Mesenchymal stem cell (in vitro differentiated cells and primary cell): ENCODE measurements around the gene SNX15.

Experiments used
- DNase-seq: peaks from one replicate; pipeline ENCODE4 v3.0.0-alpha.2; 2013
- H2AFZ ChIP-seq: one replicate; pipeline ENCODE4 v1.6.1; 2013; ENCODE audit warnings: low read depth, mild to moderate bottlenecking, control low read depth, inconsistent platforms, low read length, moderate library complexity
- H2AK5ac ChIP-seq: 2 replicates; pipeline ENCODE4 v1.6.1; 2013; ENCODE audit warnings: low read length, moderate library complexity, mild to moderate bottlenecking, inconsistent platforms; ENCODE audit not compliant: severe bottlenecking
- H2BK120ac ChIP-seq: one replicate; pipeline ENCODE4 v1.6.1; 2013; ENCODE audit warnings: low read depth, mild to moderate bottlenecking, inconsistent platforms, low read length, moderate library complexity
- H2BK12ac ChIP-seq, 2 experiments: one replicate each; pipeline ENCODE4 v1.6.1; 2013; ENCODE audit warnings: inconsistent platforms in 2 of 2, low read length in 2 of 2, mild to moderate bottlenecking in 2 of 2, moderate library complexity in 2 of 2, control low read depth in 1 of 2
- H2BK15ac ChIP-seq: one replicate; pipeline ENCODE4 v1.6.1; 2013; ENCODE audit warnings: mild to moderate bottlenecking, low read depth, inconsistent platforms; ENCODE audit not compliant: poor library complexity, severe bottlenecking
- H2BK5ac ChIP-seq: 2 replicates; pipeline ENCODE4 v1.6.1; 2013; ENCODE audit warnings: low read depth, mild to moderate bottlenecking, low read length, control low read depth, inconsistent platforms; ENCODE audit not compliant: poor library complexity, severe bottlenecking
- H3K14ac ChIP-seq, 2 experiments: one replicate each; pipeline ENCODE4 v1.6.1; 2013; ENCODE audit warnings: inconsistent platforms in 2 of 2, low read length in 2 of 2, control low read depth in 1 of 2, mild to moderate bottlenecking in 1 of 2, moderate library complexity in 1 of 2
- H3K18ac ChIP-seq, 2 experiments: one replicate each; pipeline ENCODE4 v1.6.1; 2013; ENCODE audit warnings: inconsistent platforms in 2 of 2, low read length in 2 of 2, control low read depth in 1 of 2, low read depth in 1 of 2, mild to moderate bottlenecking in 1 of 2
- H3K23ac ChIP-seq, 2 experiments: one replicate each; pipeline ENCODE4 v1.6.1; 2013; ENCODE audit warnings: inconsistent platforms in 2 of 2, low read length in 2 of 2, mild to moderate bottlenecking in 2 of 2, moderate library complexity in 2 of 2, control low read depth in 1 of 2
- H3K27ac ChIP-seq: 2 replicates; pipeline ENCODE4 v1.5.1; 2013; ENCODE audit warnings: mild to moderate bottlenecking, moderate library complexity, low read length, control low read depth, inconsistent platforms; ENCODE audit not compliant: poor library complexity, severe bottlenecking
- H3K27me3 ChIP-seq, 2 experiments: 2 replicates each; pipeline versions ENCODE4 v1.6.1 to v1.7.0; 2013; ENCODE audit warnings: low read length in 2 of 2, mild to moderate bottlenecking in 2 of 2, moderate library complexity in 2 of 2, control low read depth in 1 of 2, inconsistent platforms in 1 of 2; ENCODE audit not compliant: control insufficient read depth in 1 of 2, insufficient read depth in 1 of 2
- H3K36me3 ChIP-seq, 2 experiments: 2 replicates each; pipeline versions ENCODE4 v1.6.1 to v1.7.0; 2013; ENCODE audit warnings: low read length in 2 of 2, control low read depth in 1 of 2, inconsistent platforms in 1 of 2, low read depth in 1 of 2, mild to moderate bottlenecking in 1 of 2; ENCODE audit not compliant: insufficient read depth in 2 of 2, control insufficient read depth in 1 of 2
- H3K4ac ChIP-seq, 2 experiments: one replicate each; pipeline ENCODE4 v1.6.1; 2013; ENCODE audit warnings: inconsistent platforms in 2 of 2, low read length in 2 of 2, mild to moderate bottlenecking in 2 of 2, moderate library complexity in 2 of 2, control low read depth in 1 of 2, low read depth in 1 of 2
- H3K4me1 ChIP-seq: 2 replicates; pipeline ENCODE4 v1.6.1; 2013; ENCODE audit warnings: low read depth, low read length, control low read depth; ENCODE audit not compliant: control insufficient read depth, insufficient read depth
- H3K4me2 ChIP-seq: 2 replicates; pipeline ENCODE4 v1.6.1; 2013; ENCODE audit warnings: low read length, mild to moderate bottlenecking, inconsistent platforms; ENCODE audit not compliant: poor library complexity, severe bottlenecking
- H3K4me3 ChIP-seq, 2 experiments: 2 replicates each; pipeline versions ENCODE4 v1.5.1 to v1.7.0; 2013; ENCODE audit warnings: low read length in 2 of 2, mild to moderate bottlenecking in 2 of 2, control low read depth in 1 of 2, low read depth in 1 of 2; ENCODE audit not compliant: insufficient read depth in 1 of 2
- H3K79me1 ChIP-seq: replicated peaks from 2 replicates; pipeline ENCODE4 v1.6.1; 2013; ENCODE audit warnings: mild to moderate bottlenecking, control low read depth, low read length, inconsistent platforms; ENCODE audit not compliant: poor library complexity, severe bottlenecking
- H3K9ac ChIP-seq: 2 replicates; pipeline ENCODE4 v1.7.0; 2013; ENCODE audit warnings: mild to moderate bottlenecking, low read length, moderate library complexity
- H3K9me3 ChIP-seq: 2 replicates; pipeline ENCODE4 v1.7.0; 2013; ENCODE audit warnings: mild to moderate bottlenecking, low read length; ENCODE audit not compliant: control insufficient read depth
- H4K8ac ChIP-seq: one replicate; pipeline ENCODE4 v1.6.1; 2013; ENCODE audit warnings: inconsistent platforms, mild to moderate bottlenecking, low read length, moderate library complexity
- H4K91ac ChIP-seq: one replicate; pipeline ENCODE4 v1.6.1; 2013; ENCODE audit warnings: mild to moderate bottlenecking, low read length, inconsistent platforms
- WGBS: methylation state at CpG from one replicate; pipeline ENCODE4 v1.1.7; 2013; ENCODE audit warnings: mixed read lengths; 5-methylcytosine and 5-hydroxymethylcytosine counted together

SNX15 gene

GRCh38 chr11:65058012-65058411 lies 30.8 kb downstream of the SNX15 start:
- no peak overlapping the region for H2BK5ac ChIP-seq
- H3K23ac ChIP-seq = no peak overlapping the region
- no peaks in the 10 kb centered on the region for H3K9me3 ChIP-seq
- no peak overlapping the region for H2BK12ac ChIP-seq
- no peaks in the 10 kb centered on the region for H3K36me3 ChIP-seq
- H3K4me3 ChIP-seq = no peak overlapping the region
- H3K14ac ChIP-seq = no peak overlapping the region
- no peak for DNase-seq
- H2BK120ac ChIP-seq = no peak overlapping the region
- 86% methylated on average over 11 of the region's 13 CpGs for WGBS
- no peak overlapping the region for H4K91ac ChIP-seq
- H3K79me1 ChIP-seq = no peaks in the 10 kb centered on the region
- H3K18ac ChIP-seq = no peak overlapping the region
- H3K9ac ChIP-seq = no peak overlapping the region
- no peak overlapping the region for H3K4me2 ChIP-seq
- no peak overlapping the region for H2AFZ ChIP-seq
- H3K27me3 ChIP-seq = peaks cover 17 to 37% of the 10 kb centered on the region in 2 experiments
- H3K4me1 ChIP-seq = peaks cover 1% of the 10 kb centered on the region
- no peak overlapping the region for H3K27ac ChIP-seq
- no peak overlapping the region for H3K4ac ChIP-seq
- H2AK5ac ChIP-seq = no peak overlapping the region
- H4K8ac ChIP-seq = no peak overlapping the region
- H2BK15ac ChIP-seq = no peak overlapping the region

- Histone ChIP-seq H3K23ac (no peak within 1 kb of the TSS), H2AFZ (no peak within 1 kb of the TSS), H3K9ac (no peak within 1 kb of the TSS), H3K4me1 (peaks cover 1% of the 10 kb centered on the region), H3K27ac (no peak within 1 kb of the TSS), H3K4me3 (no peak within 1 kb of the TSS), H2AK5ac (no peak within 1 kb of the TSS), H3K36me3 (no peaks in the 10 kb centered on the region), H3K79me1 (no peaks in the 10 kb centered on the region), H3K18ac (no peak within 1 kb of the TSS), H3K4ac (no peak within 1 kb of the TSS), H2BK120ac (no peak within 1 kb of the TSS), H2BK12ac (no peak within 1 kb of the TSS), H4K8ac (no peak within 1 kb of the TSS), H3K27me3 (peaks cover 14 to 32% of the 10 kb centered on the region in 2 experiments), H3K9me3 (no peaks in the 10 kb centered on the region), H4K91ac (no peak within 1 kb of the TSS), H2BK5ac (no peak within 1 kb of the TSS), H3K4me2 (no peak within 1 kb of the TSS), H3K14ac (no peak within 1 kb of the TSS), H2BK15ac (no peak within 1 kb of the TSS)
- DNase-seq = no peak
- WGBS = 90% methylated on average over 5 of the region's 8 CpGs
Observed at GRCh38 chr11:65058419-65059054, 31.3 kb downstream of the SNX15 start, which contains the start of gene NAALADL1. Gene NAALADL1 (minus strand): TSS chr11:65058553. CDS start chr11:65058521, 32 bp downstream.

GRCh38 chr11:65059523-65059922 lies 32.3 kb downstream of the SNX15 start:
- no peak overlapping the region for H2AFZ ChIP-seq
- H3K4me2 ChIP-seq = no peak overlapping the region
- no peak overlapping the region for H2BK120ac ChIP-seq
- DNase-seq = no peak
- H3K4ac ChIP-seq = no peak overlapping the region
- H4K8ac ChIP-seq = no peak overlapping the region
- no peak overlapping the region for H3K14ac ChIP-seq
- no peak overlapping the region for H3K27ac ChIP-seq
- no peak overlapping the region for H2BK12ac ChIP-seq
- no peak overlapping the region for H2AK5ac ChIP-seq
- no peaks in the 10 kb centered on the region for H3K9me3 ChIP-seq
- H4K91ac ChIP-seq = no peak overlapping the region
- H3K4me3 ChIP-seq = no peak overlapping the region
- H2BK5ac ChIP-seq = no peak overlapping the region
- peaks cover 6 to 22% of the 10 kb centered on the region in 2 experiments for H3K27me3 ChIP-seq
- no peak overlapping the region for H3K23ac ChIP-seq
- H3K9ac ChIP-seq = no peak overlapping the region
- H2BK15ac ChIP-seq = no peak overlapping the region
- H3K4me1 ChIP-seq = peaks cover 1% of the 10 kb centered on the region
- H3K79me1 ChIP-seq = no peaks in the 10 kb centered on the region
- H3K36me3 ChIP-seq = no peaks in the 10 kb centered on the region
- no peak overlapping the region for H3K18ac ChIP-seq
- 42% methylated on average over 3 of the region's 3 CpGs for WGBS

GRCh38 chr11:65059959-65060824 lies 33.0 kb downstream of the SNX15 start:
- peak; percentile 60 for DNase-seq
- WGBS = 65% methylated on average over 8 of the region's 10 CpGs
- Histone ChIP-seq H3K4me2 (no peak overlapping the region), H2BK5ac (no peak overlapping the region), H3K9me3 (no peaks in the 10 kb centered on the region), H4K8ac (no peak overlapping the region), H3K23ac (no peak overlapping the region), H2BK12ac (no peak overlapping the region), H3K4me1 (peaks cover 1% of the 10 kb centered on the region), H3K79me1 (no peaks in the 10 kb centered on the region), H3K4ac (no peak overlapping the region), H2BK15ac (no peak overlapping the region), H3K27me3 (peaks cover 3 to 17% of the 10 kb centered on the region in 2 experiments), H2BK120ac (no peak overlapping the region), H3K18ac (no peak overlapping the region), H4K91ac (no peak overlapping the region), H3K9ac (no peak overlapping the region), H2AFZ (no peak overlapping the region), H3K36me3 (no peaks in the 10 kb centered on the region), H3K14ac (no peak overlapping the region), H3K4me3 (no peak overlapping the region), H3K27ac (no peak overlapping the region), H2AK5ac (no peak overlapping the region)
